CD4-positive, alpha-beta T cell treated with Interleukin-2 at 100 ng/mL for 4 hours (primary cell): ENCODE results near the gene TRIM54.
A peak's percentile ranks its signal among the peaks of the same experiment; 100 is the strongest.
"Not testable (repeated sequence)": the region's sequence is repeated elsewhere in the genome, so short reads cannot be mapped to it uniquely, and the experiment has no call there.

Source experiments
- DNase-seq: peaks from one replicate; pipeline ENCODE4 v3.0.0-alpha.2; 2020; ENCODE audit warnings: low spot score

The TRIM54 gene

DNA sequence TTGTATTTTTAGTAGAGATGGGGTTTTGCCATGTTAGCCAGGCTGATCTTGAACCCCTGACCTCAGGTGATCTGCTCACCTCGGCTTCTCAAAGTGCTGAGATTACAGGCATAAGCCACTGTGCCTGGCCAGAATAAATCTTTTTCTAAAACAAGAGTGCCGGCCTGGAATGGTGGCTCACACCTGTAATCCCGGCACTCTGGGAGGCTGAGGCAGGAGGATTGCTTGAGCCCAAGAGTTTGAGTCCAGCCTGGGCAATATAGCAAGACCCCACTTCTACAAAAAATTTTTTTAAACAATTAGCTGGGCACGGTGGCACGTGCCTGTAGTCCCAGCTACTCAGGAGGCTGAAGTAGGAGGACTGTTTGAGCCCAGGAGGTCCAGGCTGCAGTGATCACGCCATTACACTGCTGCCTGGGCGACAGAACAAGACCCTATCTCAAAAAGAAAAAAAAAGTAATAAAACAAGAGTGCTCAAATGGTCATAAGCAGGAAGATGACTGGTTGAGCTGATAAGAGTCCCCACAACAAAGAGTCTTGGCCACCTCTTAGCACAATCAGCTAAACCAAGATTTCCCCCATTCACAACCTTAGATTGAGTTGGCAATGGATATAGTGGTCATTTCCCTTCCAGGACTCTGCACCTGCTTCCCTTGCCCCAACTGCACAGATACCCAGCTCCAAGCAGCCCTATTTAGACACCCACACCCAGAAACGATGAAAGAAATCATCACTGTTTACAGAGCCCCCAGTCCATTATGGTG, 31.8 kb downstream of the TRIM54 start:
- DNase-seq = no peak

DNA sequence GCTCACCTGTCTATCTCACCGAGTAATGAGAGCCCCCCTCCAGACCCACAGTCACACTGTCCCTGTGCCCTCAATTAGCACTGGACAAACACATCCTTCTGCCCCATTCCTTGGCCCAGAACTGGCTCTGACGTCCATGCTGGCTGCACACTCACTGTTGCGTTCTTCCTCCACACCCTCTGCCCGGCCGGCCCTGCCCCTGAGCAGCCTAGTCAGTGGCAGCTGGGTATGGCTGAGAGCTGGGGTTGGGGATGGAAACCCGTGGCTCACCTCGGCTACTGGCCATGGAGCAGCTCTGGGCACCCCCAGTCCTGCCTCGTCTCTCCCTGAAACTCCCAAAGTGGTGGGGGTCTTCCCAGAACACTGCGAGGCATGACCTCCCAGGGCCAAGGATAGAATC, 32.5 kb downstream of the TRIM54 start:
- DNase-seq = no peak

DNA sequence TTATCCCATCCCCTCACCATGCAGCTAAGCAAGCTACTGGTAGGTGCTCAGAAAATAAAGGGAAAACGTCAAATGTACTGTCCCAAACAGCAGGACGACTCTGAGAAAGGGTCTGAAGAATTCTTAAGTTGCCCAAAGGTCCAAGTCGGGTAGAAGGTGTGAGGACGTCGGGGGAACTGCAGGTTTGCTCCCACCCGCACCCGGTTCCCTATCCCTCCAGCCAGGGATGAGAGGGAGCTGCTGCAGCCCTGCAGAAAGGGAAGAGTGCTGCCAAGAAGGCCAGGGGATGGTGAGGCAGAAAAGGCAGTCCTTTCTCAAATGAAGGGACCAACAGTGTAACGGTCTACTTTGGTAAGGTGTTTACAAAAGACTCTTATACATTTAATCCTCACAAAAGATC, 32.9 kb downstream of the TRIM54 start:
- no peak for DNase-seq

DNA sequence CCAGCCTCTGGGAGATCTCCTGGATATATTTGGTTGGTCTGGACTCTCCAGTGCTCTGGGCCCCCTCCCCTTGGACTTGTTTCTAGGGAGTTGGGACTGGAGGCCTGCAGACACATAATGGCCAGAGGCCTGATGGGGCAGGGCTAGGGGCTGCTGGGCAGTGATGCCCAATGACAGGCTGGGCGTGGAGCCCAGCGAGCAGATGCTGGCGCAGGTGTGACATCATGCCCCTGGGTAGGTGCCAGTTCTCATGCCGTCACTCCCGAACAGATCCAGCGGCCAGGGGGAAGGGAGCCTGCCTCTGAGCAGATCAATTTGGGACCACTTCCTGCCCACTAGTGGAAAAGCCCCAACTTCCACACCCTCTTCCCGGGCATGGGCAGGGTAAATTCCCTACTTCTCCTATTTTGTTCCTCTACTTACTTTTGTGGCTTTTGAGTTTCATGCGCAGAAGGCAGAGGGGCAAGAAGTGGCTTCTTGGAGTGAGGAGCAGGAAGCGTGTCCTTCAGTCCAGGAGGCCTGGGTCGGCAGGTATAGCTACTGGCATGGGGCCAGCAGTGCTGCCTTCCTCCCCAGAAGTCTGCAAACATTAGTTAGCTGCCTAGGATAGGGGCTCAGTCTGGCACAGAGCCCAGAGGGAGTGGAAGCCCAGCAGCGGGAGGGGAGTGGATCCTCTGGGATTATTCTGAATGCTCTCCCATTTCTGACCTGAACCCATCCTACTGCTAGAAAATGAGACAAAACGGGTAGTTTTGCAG, 34.6 kb downstream of the TRIM54 start:
- DNase-seq = no peak

DNA sequence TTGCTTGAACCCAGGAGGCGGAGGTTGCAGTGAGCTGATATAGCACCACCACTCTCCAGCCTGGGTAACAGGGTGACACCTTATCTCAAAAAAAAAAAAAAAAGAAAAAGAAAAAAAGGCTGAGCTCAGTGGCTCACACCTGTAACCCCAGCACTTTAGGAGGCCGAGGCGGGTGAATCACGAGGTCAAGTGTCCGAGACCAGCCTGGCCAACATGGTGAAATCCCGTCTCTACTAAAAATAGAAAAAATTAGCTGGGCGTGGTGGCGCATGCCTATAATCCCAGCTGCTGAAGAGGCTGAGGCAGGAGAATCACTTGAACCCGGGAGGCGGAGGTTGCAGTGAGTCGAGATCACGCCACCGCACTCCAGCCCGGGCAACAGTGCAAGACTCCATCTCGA, 37.6 kb downstream of the TRIM54 start:
- DNase-seq = not testable (repeated sequence)

DNA sequence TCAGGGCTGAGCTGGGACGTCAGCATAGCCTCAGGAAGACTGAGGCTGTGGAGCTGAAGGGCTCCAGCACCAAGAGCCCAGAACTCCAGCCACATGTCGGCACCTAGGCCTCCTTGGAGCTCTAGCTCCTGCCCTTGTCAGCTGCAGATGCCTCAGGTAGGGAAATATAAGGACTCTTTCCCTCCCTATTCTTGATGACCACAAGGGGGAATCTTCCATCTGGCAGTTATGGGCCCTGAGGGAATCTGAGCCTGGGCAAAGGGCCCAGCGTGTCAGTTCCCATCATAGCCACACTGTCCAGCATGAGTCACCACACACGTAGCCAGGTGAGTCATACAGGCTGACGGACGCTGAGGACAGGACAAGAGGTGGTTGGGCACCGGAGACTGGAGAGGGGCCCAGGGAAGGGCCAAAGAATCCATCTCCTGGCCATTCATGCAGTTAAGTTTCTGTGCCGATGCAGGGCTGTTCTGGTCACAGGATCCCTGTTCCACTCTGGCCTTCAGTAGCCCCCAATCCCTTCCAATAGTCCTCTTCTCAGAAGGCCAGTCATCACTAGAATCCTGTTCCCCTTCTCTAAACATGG, 38.8 kb downstream of the TRIM54 start:
- no peak for DNase-seq

DNA sequence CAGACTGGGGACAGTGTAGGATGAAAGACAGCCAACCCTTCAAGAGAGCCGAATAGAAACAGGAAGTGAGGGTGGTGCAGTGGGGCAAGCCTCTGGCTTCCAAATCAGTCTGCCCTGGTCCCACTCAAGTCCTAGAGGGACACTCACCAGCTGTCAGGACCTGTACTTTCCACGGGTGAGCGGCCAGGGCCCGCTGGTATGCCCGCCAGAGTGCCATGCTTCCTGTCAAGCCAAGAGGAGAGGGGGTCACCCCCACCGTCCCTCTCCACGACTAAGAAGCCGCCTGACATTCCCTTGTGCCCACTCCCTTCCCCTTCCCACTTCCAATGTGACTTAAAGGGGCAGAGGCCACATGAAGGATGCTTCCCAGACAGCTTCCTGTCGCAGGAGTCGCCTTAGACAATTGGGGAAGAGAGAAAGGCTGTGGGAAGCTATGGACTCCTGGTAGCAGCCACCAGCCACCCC, 40.1 kb downstream of the TRIM54 start:
- no peak for DNase-seq

DNA sequence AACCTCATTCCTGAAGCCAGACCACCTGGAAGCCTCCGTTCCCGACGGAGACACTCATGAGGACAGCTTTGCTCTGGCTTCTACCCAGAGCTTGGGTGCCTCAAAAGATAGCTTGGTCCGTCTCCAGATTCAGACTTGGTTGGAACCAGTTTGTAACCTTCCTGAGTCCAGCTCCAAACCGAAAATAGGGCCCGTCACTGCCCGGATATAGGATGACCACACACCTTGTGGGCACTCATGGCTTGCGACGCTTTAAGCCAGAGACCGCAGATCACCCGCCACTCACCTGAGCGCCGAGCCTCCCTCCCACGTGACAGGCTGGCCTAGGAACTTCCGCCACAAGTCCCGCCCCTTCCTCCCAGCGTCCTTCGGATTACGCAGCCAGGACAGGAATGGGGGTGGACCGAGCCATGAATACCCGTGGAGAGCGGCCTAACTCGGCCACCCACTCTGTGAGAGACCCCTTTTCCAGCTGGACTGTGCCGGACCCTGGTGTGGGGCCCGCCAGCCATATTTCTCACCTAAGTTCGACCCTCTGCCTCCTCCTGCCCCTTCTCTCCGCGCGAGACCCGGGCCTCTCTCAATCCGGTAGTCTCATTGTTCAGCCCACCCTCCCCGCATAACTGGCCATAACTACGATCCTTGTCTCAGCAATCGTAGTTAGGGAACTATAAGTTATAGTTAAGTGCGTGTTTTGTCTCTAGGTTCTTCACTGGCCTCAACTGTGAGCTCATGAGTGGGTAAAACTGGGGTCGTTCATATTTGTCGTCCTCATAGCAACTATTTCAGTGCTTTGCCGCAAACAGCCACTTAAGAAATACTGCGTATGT, 40.8 kb downstream of the TRIM54 start, which contains the start of gene MPV17:
TSS of gene MPV17 (minus strand) at position 332 of the 830 bp plus-strand sequence. CDS start 580 bp downstream, outside the sequence.
- DNase-seq = peak; percentile 86

DNA sequence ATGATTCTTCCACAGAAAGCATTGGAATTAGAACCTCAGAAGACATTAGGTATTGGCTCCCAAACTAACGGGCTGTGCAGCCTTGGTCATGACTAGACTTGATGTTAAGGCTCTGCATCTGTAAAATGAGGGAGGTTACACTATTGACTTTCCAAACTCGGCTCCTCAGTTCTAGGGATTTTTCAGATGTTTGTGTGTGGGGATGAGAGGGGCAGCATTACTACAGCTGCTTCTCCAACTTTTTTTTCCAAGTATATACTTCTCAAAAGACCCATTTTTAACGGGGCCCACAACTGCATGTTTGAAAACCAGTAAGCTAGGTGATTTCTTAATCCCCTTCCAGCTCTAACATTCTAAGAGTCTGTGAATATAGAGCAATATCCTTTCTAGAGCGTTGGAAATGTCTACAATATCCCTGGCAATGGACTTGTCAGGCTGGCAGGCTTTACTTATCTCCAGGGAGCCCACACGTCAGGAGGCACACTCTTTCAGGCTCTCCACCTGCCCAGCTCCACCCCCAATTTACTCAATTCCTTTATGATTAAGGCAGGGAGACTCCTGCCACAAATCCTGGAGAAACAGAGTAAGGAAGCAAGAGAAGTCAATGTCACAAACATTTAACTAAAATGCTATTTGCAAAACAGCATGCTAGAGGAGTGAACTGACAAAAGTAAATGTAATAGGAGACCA, 41.5 kb downstream of the TRIM54 start:
- DNase-seq = no peak

DNA sequence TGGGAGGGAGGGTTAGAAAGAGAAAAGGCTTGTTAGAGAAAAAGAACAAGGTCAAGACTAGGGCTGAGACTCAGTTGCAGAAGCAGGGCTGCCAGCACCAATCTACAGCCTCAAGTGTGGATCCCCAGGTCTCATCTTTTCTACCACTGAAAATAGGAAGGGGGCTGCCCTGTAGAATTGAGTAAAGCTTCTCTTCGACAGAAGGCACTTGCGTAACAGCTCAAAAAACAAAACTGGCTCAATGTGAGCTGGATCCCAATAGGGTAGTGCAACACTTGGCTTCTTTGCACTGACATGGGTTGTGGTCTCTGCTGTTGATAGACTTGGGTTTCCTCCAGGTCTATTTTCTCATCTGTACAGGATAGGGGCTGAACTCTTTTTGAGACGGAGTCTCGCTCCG, 42.5 kb downstream of the TRIM54 start:
- DNase-seq = no peak

DNA sequence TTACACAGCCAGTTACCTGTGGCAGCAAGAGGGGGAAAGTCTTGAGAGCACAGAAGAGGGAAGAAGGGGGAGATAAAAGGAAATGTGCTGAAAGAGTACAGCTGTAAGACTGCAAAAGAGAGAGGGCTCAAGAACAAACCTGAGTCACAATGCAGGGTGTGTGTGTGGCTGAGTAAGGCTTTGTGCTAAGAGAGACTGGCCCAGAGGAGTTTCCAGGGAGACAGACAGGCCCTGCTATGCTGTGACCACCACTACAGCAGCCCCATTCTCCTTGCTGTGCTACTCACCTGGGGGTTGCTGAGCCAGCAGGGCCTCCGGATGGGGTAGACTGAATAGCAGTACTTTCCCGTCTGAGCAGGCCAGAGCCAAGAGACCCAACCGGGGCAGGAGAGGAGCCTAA, 53.1 kb downstream of the TRIM54 start:
- no peak for DNase-seq

DNA sequence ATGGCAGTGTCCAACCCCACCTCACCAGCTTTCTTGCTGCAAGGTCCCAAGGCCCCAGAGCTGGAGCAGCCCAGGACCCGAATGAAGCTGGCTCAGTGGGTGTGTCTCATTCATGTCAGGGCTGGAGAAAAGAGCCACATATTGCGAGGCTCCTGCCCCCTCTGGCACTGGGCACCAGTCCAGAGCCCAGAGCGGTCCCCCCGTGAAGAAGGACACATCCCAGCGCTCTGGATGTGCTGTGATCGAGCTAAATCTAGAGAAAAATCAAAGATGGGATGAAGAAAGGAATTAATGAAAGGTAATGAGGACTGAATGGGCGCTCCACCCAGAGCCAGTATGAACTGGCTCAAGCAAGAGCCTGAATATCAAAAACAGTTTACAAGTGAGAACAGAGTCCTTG, 53.9 kb downstream of the TRIM54 start:
- DNase-seq = no peak

DNA sequence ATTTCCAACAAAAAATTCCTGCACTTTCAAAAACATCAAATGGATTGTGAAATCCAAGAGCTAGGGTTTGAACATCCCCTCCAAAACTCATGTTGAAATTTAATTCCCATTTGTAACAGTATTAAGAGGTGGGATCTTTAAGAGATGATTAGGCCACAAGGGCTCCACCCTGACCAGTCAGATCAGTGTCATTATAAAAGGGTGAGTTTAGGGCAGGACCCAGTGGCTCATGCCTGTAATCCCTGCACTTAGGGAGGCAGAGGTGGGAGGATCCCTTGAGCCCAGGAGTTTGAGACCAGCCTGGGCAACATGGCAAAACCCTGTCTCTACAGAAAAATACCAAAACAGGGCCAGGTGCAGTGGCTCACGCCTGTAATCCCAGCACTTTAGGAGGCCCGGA, 65.4 kb downstream of the TRIM54 start:
- no peak for DNase-seq

DNA sequence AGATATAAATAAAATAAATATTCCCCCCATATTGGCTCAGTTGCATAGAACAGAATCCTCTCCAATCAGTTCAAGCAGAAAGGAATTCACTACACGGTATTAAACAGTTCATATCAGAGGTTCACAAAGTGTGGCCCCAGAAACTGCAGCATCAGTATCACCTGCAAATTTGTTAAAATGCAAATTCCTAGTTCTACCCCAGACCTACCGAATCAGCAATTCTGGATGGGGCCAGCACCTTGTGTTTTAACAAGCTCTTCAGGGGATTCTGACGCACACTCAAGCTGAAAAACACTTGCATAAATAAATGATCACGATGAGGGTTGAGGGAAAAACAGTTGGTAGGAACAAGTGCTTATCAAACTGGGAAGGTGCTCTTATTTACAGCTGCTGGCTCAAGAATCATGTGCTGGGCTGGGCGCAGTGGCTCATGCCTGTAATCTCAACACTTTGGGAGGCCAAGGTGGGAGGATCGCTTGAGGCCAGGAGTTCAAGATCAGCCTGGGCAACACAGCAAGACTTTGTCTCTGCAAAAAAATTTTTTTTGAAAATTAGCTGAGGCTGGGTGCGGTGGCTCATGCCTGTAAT, 68.0 kb downstream of the TRIM54 start:
- DNase-seq = no peak

DNA sequence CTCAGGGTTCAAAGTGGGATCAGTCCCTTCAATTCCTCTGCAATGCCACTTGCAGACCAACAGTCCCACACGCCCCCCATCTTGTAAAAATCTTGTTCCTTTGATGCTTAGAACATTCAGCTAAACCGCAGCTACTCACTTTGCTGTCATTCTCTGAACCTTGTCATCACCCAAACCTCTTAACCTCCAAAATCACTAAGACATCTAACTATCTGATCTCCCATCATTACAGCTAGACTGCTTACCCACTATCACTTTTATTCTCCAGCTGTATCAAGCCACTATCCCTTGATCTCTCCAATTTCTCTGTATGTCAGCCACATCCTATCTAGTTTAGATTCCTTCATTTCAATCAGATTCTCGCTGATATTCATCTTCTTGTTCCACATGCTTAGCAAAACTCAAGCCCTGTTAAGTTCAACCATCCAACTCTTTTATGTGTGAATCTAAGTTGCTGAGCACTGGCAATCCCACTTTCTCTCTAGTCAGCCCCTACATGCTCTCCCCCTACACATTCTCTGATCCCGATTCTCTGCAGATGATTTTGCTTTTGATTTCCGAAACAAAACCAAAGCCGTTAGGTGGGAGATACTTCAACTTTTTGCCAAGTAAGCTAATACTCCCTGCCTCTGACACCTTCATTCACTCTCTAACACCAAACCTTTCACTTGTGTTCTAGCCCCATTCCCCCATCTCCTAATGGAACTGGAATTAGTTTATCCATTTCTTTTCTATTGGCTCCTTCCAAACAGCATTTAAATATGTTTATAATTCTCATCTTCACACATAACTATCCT, 69.8 kb downstream of the TRIM54 start:
- peak; percentile 26 for DNase-seq

DNA sequence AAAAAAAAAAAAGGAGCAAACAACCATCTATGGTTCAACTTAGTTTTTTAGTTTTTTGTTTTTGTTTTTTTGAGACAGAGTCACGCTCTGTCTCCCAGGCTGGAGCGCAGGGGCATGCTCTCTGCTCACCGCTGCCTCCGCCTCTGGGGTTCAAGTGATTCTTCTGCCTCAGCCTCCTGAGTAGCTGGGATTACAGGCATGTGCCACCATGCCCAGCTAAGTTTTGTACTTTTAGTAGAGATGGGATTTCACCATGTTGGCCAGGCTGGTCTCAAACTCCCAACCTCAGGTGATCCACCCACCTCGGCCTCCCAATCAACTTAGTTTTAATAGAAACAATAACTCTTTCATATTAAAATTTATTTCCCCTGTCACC, 71.1 kb downstream of the TRIM54 start:
- DNase-seq = not testable (repeated sequence)

DNA sequence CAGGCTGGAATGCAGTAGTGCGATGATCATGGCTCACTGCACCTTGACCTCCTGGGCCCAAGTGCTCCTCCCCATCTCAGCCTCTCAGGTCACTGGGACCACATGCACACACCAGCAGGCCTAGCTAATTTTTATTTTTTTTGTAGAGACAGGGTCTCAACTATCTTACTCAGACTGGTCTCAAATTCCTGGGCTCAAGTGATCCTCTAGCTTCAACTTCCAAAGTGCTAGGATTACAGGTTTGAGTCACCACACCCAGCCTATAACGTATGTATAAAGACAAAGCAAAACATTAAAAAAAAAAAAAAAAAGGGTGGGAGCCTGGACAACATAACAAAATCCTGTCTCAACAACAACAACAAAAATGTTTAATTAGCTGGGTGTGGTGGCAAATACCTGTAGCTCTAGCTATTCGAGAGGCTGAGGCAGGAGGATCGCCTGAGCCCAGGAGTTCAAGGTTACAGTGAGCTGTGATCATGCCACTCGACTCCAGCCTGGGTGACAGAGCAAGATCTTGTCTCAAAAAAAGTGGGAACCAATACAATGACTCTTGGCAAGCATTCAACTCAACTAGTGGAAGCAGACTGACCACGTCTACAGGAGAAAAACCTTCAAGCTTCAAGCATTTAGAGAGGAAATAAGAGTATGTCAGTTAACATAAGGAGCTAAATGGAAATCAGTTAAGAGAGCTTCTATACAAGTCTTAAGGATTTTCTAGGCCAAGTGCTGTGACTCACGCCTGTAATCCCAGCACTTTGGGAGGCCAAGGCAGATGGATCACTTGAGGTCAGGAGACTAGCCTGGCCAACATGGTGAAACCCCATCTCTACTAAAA, 71.8 kb downstream of the TRIM54 start:
- no peak for DNase-seq

DNA sequence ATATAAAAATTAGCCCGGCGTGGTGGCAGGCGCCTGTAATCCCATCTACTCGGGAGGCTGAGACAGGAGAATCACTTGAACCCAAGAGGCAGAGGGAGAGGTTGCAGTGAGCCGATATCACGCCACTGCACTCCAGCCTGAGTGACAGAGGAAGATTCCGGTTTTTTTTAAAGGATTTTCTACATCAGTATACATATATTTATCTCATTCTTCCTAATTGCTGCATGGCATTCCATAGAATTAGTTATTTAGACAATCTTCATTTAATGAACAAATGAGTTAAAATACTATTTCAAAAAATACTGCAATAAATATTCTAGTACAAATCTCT, 72.3 kb downstream of the TRIM54 start:
- DNase-seq = no peak

DNA sequence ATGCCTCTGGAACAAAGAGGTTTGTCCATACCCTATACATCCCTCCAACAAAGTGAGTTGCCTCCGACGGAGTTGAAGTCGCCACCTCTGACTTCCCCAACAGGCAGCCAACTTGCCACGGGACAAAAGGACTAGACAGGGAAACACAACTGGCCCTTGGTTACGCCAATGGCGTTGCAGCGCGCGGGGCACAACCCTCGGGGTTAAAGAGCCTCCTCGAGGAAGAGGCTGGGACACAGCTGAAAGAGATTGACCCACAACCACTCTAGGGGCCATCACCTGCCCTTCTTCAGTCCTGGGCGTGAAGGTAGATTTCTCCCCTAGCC, 73.8 kb downstream of the TRIM54 start:
- DNase-seq = no peak
